HG03469 (cell line): ENCODE results near the gene MSMB.
"Not testable (repeated sequence)": the region's sequence is repeated elsewhere in the genome, so short reads cannot be mapped to it uniquely, and the experiment has no call there.

Source experiments
- ATAC-seq: cut with Tn5 transposase; IDR thresholded peaks from one replicate; pipeline ENCODE4 v1.9.1; 2021; ENCODE audit warnings: mild to moderate bottlenecking, moderate library complexity, moderate number of reproducible peaks; ENCODE audit not compliant: unreplicated experiment

Gene MSMB

GRCh38 chr10:46046261-46046660, at the start of gene MSMB:
Gene MSMB, minus strand, starts transcription at chr10:46046269. Its CDS starts 32 bp downstream, at chr10:46046237.
- ATAC-seq, result no peak

- no peak for ATAC-seq
These were observed 49.1 kb upstream of the MSMB start for GRCh38 chr10:46094931-46095750.

GRCh38 chr10:46094197-46094500, 48.1 kb upstream of the MSMB start:
- ATAC-seq, result no peak

GRCh38 chr10:46093316-46094196, 47.5 kb upstream of the MSMB start:
- not testable (repeated sequence) for ATAC-seq

GRCh38 chr10:46092524-46093081, 46.5 kb upstream of the MSMB start:
- ATAC-seq, result no peak

- no peak for ATAC-seq
These were observed 45.9 kb upstream of the MSMB start for GRCh38 chr10:46091828-46092523.

GRCh38 chr10:46091080-46091827, 45.2 kb upstream of the MSMB start:
- ATAC-seq, result no peak

- ATAC-seq, result no peak
These were observed 44.3 kb upstream of the MSMB start for GRCh38 chr10:46090258-46090812.

- ATAC-seq, result not testable (repeated sequence)
These were observed 41.3 kb upstream of the MSMB start for GRCh38 chr10:46087381-46087780.

GRCh38 chr10:46084321-46085165, 38.5 kb upstream of the MSMB start:
- ATAC-seq, result no peak

- ATAC-seq, result no peak
These were observed 34.8 kb upstream of the MSMB start for GRCh38 chr10:46080886-46081285.

- ATAC-seq, result no peak
These were observed 33.9 kb upstream of the MSMB start for GRCh38 chr10:46079831-46080585.

GRCh38 chr10:46077731-46078413, 31.8 kb upstream of the MSMB start:
- ATAC-seq, result no peak

GRCh38 chr10:46077141-46077554, 31.1 kb upstream of the MSMB start:
- no peak for ATAC-seq

- ATAC-seq, result no peak
These were observed 29.8 kb upstream of the MSMB start for GRCh38 chr10:46075869-46076268.

GRCh38 chr10:46074196-46074946, 28.3 kb upstream of the MSMB start:
- no peak for ATAC-seq

GRCh38 chr10:46073564-46073963, 27.5 kb upstream of the MSMB start:
- no peak for ATAC-seq
